Measurements from ENCODE around the gene ELF2.

DNA sequence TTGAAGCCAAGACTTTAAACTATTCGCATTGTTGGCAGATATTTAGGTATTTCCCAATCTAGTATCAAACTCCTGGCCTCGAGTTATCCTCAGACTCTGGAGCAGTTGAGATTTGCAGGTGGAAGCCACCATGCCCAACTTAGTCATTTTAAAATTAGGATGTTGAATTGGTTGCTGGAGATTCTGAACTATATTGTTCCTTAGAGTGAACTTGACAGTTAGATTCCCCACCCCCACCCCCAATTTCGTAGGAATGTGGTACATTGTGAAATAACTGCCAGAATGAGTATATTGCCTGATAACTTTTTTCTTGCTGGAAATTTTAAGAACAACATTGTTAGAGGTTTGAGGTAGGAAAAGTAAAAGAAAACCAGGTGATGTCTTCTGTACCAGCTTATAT is 159.2 kb downstream of the ELF2 start:
- TF ChIP-seq, protein P1, sequence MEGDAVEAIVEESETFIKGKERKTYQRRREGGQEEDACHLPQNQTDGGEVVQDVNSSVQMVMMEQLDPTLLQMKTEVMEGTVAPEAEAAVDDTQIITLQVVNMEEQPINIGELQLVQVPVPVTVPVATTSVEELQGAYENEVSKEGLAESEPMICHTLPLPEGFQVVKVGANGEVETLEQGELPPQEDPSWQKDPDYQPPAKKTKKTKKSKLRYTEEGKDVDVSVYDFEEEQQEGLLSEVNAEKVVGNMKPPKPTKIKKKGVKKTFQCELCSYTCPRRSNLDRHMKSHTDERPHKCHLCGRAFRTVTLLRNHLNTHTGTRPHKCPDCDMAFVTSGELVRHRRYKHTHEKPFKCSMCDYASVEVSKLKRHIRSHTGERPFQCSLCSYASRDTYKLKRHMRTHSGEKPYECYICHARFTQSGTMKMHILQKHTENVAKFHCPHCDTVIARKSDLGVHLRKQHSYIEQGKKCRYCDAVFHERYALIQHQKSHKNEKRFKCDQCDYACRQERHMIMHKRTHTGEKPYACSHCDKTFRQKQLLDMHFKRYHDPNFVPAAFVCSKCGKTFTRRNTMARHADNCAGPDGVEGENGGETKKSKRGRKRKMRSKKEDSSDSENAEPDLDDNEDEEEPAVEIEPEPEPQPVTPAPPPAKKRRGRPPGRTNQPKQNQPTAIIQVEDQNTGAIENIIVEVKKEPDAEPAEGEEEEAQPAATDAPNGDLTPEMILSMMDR (IDR thresholded peaks at IDR 0.05) = no peak
- TF ChIP-seq POLR2A (IDR thresholded peaks at IDR 0.05) (no peak), POLR2AphosphoS5 (IDR thresholded peaks at IDR 0.05) (no peak)

Data from breast epithelium (tissue), 3 donors.